ENCODE data around the gene KRTAP5-5.

KRTAP5-5 gene

GRCh38 chr11:1673446-1674172, 44.0 kb downstream of the KRTAP5-5 start:
- DNase-seq (ENCODE audit: low read depth, low spot score) = no peak
- TF ChIP-seq, protein P1, sequence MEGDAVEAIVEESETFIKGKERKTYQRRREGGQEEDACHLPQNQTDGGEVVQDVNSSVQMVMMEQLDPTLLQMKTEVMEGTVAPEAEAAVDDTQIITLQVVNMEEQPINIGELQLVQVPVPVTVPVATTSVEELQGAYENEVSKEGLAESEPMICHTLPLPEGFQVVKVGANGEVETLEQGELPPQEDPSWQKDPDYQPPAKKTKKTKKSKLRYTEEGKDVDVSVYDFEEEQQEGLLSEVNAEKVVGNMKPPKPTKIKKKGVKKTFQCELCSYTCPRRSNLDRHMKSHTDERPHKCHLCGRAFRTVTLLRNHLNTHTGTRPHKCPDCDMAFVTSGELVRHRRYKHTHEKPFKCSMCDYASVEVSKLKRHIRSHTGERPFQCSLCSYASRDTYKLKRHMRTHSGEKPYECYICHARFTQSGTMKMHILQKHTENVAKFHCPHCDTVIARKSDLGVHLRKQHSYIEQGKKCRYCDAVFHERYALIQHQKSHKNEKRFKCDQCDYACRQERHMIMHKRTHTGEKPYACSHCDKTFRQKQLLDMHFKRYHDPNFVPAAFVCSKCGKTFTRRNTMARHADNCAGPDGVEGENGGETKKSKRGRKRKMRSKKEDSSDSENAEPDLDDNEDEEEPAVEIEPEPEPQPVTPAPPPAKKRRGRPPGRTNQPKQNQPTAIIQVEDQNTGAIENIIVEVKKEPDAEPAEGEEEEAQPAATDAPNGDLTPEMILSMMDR (IDR thresholded peaks at IDR 0.05; ENCODE audit: insufficient read depth, low read length, missing control alignments) = no peak
- ChIA-PET CTCF (interaction anchor here (0.7 to 1.5 kb wide), 3 partner anchors 20 to 34 kb away, joined by 4 to 5 read pairs (median 4); no protein-coding TSS in a partner anchor), POLR2A (no interaction called here)
- H3K4me3 ChIP-seq (ENCODE audit: low read depth, low read length) = no peak overlapping the region

GRCh38 chr11:1674173-1675131, 44.9 kb downstream of the KRTAP5-5 start:
- CTCF ChIA-PET = interaction anchor here (1.5 to 9.1 kb wide), 4 partner anchors 19 to 159 kb away, joined by 5 to 149 read pairs (median 48); no protein-coding TSS in a partner anchor
- no peak overlapping the region for H3K4me3 ChIP-seq (ENCODE audit: low read depth, low read length)
- DNase-seq (ENCODE audit: low read depth, low spot score) = no peak
- POLR2A ChIA-PET = no interaction called here
- TF ChIP-seq, protein P1 (IDR thresholded peaks at IDR 0.05; ENCODE audit: insufficient read depth, low read length, missing control alignments) = no peak

GRCh38 chr11:1675536-1676228, 46.1 kb downstream of the KRTAP5-5 start:
- DNase-seq (ENCODE audit: low read depth, low spot score) = no peak
- CTCF ChIA-PET = interaction anchor here (1.0 to 9.1 kb wide), 4 partner anchors 17 to 476 kb away, joined by 3 to 149 read pairs (median 48); no protein-coding TSS in a partner anchor
- H3K4me3 ChIP-seq (ENCODE audit: low read depth, low read length) = no peak overlapping the region
- TF ChIP-seq, protein P1 (IDR thresholded peaks at IDR 0.05; ENCODE audit: insufficient read depth, low read length, missing control alignments) = no peak
- POLR2A ChIA-PET = interaction anchor here (0.7 kb wide), 1 partner anchor 701 kb away, joined by 3 read pairs; no protein-coding TSS in a partner anchor

- CTCF ChIA-PET = interaction anchor here (1.0 to 9.1 kb wide), 4 partner anchors 17 to 475 kb away, joined by 3 to 149 read pairs (median 48); no protein-coding TSS in a partner anchor
- POLR2A ChIA-PET = interaction anchor here (0.7 kb wide), 1 partner anchor 701 kb away, joined by 3 read pairs; no protein-coding TSS in a partner anchor
- TF ChIP-seq, protein P1 (IDR thresholded peaks at IDR 0.05; ENCODE audit: insufficient read depth, low read length, missing control alignments) = no peak
- H3K4me3 ChIP-seq (ENCODE audit: low read depth, low read length) = no peak overlapping the region
- no peak for DNase-seq (ENCODE audit: low read depth, low spot score)
Measured at GRCh38 chr11:1676229-1676740, 46.7 kb downstream of the KRTAP5-5 start.

DNA sequence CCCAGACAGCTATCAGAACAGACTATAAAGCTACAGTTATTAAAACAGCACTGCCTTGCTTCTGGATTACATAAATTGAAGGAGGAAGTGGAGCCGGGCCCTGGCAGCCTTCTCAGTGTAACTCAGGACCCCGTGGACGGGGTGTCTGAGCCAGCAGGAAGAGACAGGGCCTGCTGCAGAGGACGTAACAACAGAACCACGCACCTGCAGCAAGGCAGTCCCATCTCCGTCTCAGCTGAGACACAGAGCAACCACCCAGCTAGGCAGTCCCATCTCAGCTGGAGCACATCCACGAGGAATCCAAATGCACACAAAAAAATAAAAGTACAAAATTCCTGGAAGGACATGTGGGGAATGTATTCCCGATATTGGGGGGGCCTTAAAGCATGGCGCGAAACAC, 50.3 kb downstream of the KRTAP5-5 start:
- ChIA-PET CTCF (interaction anchor here (0.7 to 9.1 kb wide), 6 partner anchors 13 to 472 kb away, joined by 3 to 149 read pairs (median 16); no protein-coding TSS in a partner anchor), POLR2A (no interaction called here)
- no peak overlapping the region for H3K4me3 ChIP-seq (ENCODE audit: low read depth, low read length)
- DNase-seq (ENCODE audit: low read depth, low spot score) = no peak
- TF ChIP-seq, protein P1 (IDR thresholded peaks at IDR 0.05; ENCODE audit: insufficient read depth, low read length, missing control alignments) = no peak

Measured in AG04449 (cell line).